ENCODE data around the gene FAM156A. TPM values are rescaled to one million over a fixed set of nuclear protein-coding genes. Genes with fewer than 3 reads are reported as not detected.
"Not testable (repeated sequence)": the region's sequence is repeated elsewhere in the genome, so short reads cannot be mapped to it uniquely, and the experiment has no call there.

FAM156A gene
- total RNA-seq, 1 experiment from 2014 or later, result 48.2 TPM

- no peaks in the 10 kb centered on the region for H3K9me3 ChIP-seq (ENCODE audit: low read depth, low read length, poor library complexity, severe bottlenecking)
- H3K4me3 ChIP-seq (ENCODE audit: low read depth, low read length, poor library complexity, severe bottlenecking), result no peak overlapping the region
- TF ChIP-seq CTCF (conservative IDR thresholded peaks at IDR 0.05; ENCODE audit: low read depth, low read length) (no peak), EZH2 (IDR thresholded peaks at IDR 0.05; ENCODE audit: borderline replicate concordance, low read depth, low read length, poor library complexity, severe bottlenecking) (no peak)
- ChIA-PET POLR2A (ENCODE audit: low non-redundant PET) (no interaction called here), CTCF (no interaction called here)
- BruUV-seq (replicated peaks), result no TSS peak
- no peak for DNase-seq (ENCODE audit: low spot score)
- H3K27me3 ChIP-seq (replicated peaks; ENCODE audit: insufficient read depth, low read depth, low read length, poor library complexity), result peaks cover 4% of the 10 kb centered on the region
- H3K4me1 ChIP-seq (ENCODE audit: insufficient read depth, low read length, poor library complexity, severe bottlenecking), result no peaks in the 10 kb centered on the region
- H3K27ac ChIP-seq (ENCODE audit: low read depth, low read length, poor library complexity, severe bottlenecking), result no peak overlapping the region
- H3K36me3 ChIP-seq (ENCODE audit: insufficient read depth, low read length, poor library complexity, severe bottlenecking), result no peaks in the 10 kb centered on the region
- intact Hi-C loops (cut with micrococcal nuclease; ENCODE audit: unreplicated experiment), result no loop called here
Measured at GRCh38 chrX:52990848-52991247, 32.5 kb upstream of the FAM156A start.

- TF ChIP-seq CTCF (conservative IDR thresholded peaks at IDR 0.05; ENCODE audit: low read depth, low read length), result peak; percentile 79
- H3K36me3 ChIP-seq (ENCODE audit: insufficient read depth, low read length, poor library complexity, severe bottlenecking); H3K4me3 ChIP-seq (ENCODE audit: low read depth, low read length, poor library complexity, severe bottlenecking); H3K4me1 ChIP-seq (ENCODE audit: insufficient read depth, low read length, poor library complexity, severe bottlenecking); CTCF ChIA-PET; POLR2A ChIA-PET (ENCODE audit: low non-redundant PET); H3K27me3 ChIP-seq (replicated peaks; ENCODE audit: insufficient read depth, low read depth, low read length, poor library complexity); intact Hi-C loops (cut with micrococcal nuclease; ENCODE audit: unreplicated experiment); H3K9me3 ChIP-seq (ENCODE audit: low read depth, low read length, poor library complexity, severe bottlenecking); BruUV-seq (replicated peaks): not testable (repeated sequence)
- H3K27ac ChIP-seq (ENCODE audit: low read depth, low read length, poor library complexity, severe bottlenecking), result peak overlapping the region; percentile 50
- DNase-seq (ENCODE audit: low spot score), result peak; percentile 79
Measured at GRCh38 chrX:52990011-52990631, 31.8 kb upstream of the FAM156A start.

GRCh38 chrX:52988985-52989917 lies 30.9 kb upstream of the FAM156A start:
- intact Hi-C loops (cut with micrococcal nuclease; ENCODE audit: unreplicated experiment), result no loop called here
- Histone ChIP-seq H3K36me3 (ENCODE audit: insufficient read depth, low read length, poor library complexity, severe bottlenecking) (no peaks in the 10 kb centered on the region), H3K27me3 (replicated peaks; ENCODE audit: insufficient read depth, low read depth, low read length, poor library complexity) (peaks cover 4% of the 10 kb centered on the region), H3K4me1 (ENCODE audit: insufficient read depth, low read length, poor library complexity, severe bottlenecking) (no peaks in the 10 kb centered on the region), H3K4me3 (ENCODE audit: low read depth, low read length, poor library complexity, severe bottlenecking) (no peak overlapping the region), H3K9me3 (ENCODE audit: low read depth, low read length, poor library complexity, severe bottlenecking) (no peaks in the 10 kb centered on the region), H3K27ac (ENCODE audit: low read depth, low read length, poor library complexity, severe bottlenecking) (peak overlapping the region; percentile 50)
- ChIA-PET POLR2A (ENCODE audit: low non-redundant PET) (no interaction called here), CTCF (no interaction called here)
- no peak for TF ChIP-seq EZH2 (IDR thresholded peaks at IDR 0.05; ENCODE audit: borderline replicate concordance, low read depth, low read length, poor library complexity, severe bottlenecking)
- TF ChIP-seq CTCF (conservative IDR thresholded peaks at IDR 0.05; ENCODE audit: low read depth, low read length), result no peak
- no peak for DNase-seq (ENCODE audit: low spot score)
- BruUV-seq (replicated peaks), result no TSS peak
